GM21529 (cell line): ENCODE data around the gene PARP8.

Experiments
- ATAC-seq: cut with Tn5 transposase; IDR thresholded peaks from one replicate; pipeline ENCODE4 v1.9.1; 2021; ENCODE audit not compliant: unreplicated experiment

The PARP8 gene

GRCh38 chr5:50724262-50724661 is 57.8 kb downstream of the PARP8 start:
- ATAC-seq, result no peak

DNA sequence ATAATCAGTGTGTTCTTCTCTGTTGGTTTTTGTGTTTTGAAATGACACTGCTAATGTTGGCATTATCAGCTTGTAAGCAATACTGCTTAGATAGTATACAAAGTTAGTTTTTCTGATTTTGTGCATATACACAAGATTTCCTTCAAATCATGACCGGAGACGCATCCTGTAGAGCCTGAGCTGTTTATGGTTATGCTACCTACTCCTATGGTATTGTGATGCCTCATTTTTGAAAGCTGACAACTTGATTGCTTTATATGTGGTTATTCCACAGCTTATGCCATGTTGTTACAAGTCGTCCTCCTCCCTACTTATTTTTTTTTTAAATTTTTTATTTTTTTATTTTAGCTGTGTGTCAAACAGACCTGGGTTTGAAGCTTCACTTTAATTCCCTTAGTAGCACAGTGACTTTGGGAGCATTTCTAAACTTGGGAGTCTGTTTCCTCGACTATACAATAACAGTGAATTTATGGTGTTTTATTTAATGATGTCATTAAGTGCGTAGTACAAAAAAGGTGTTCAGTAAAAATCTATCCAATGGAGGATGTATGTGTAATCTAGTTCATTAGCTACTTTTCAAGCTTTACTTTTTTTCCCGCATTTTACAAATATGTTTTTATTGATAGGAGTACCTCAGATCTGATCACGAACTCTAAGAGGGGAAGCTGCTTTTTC is 59.5 kb downstream of the PARP8 start:
- ATAC-seq, result no peak

DNA sequence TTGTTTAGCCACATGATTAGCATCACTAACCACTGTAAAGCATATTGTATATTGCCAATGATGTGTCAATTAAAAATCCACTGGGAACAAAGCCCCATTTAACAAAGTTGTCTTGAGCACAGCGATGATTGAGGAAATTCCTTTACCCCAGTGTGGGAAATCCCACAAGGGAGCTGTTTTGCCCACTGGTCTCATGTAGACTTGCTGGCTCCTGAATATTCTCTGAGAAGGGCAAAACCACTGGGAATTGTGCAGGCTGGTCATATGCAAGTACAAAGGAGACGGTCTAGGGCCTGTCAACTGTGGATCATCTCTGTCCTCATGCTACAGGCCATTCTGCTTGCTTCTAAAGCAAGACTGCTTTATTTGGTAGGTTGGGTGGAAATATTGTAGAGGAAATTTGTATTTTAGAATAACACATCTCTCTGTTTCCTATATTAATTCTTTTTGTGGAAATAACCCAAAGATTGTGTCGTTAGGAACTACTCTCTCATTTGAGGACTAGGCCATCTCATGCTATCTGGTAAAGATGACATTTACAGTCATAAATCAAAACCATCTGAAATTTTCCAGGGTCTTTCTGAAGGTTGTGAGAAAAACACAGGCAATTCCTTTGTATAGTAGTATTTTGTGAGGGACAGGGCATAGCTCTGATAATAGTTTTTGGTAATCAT is 60.2 kb downstream of the PARP8 start:
- ATAC-seq, result no peak

DNA sequence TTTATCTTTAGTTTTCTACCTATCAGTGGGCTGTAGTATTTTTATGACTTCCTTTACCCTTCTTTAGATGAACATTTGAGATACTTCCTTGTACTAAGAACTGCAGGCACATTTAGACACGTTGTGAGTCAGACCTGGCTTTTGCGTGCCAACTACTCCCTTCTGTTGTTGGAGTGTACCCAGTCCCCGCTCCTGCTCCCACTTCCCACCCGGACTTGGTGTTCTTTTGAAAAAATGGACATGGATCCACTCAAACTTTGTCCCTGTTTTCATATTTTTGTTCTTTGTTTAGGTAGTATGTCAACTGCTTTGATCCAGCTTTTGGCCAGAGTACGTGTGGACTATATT is 60.7 kb downstream of the PARP8 start:
- ATAC-seq, result no peak

DNA sequence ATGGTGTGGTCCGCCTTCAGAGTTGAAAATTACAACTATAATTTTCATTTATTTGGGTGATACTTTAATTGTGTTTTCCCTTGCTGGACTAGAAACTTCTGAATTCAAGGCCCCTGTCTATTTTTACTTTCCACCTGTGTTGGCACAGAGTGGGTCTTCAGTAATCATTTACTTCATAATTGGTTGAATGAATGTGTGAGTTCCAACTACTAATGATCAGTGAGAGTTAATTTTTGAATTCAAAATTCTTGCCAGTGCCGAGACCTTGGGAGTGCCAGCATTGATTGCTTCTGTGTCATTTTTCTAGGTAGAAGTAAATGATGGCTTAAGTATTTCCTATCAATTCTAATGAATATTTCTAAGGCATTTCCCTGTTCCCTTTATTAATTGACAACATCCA is 61.4 kb downstream of the PARP8 start:
- no peak for ATAC-seq

DNA sequence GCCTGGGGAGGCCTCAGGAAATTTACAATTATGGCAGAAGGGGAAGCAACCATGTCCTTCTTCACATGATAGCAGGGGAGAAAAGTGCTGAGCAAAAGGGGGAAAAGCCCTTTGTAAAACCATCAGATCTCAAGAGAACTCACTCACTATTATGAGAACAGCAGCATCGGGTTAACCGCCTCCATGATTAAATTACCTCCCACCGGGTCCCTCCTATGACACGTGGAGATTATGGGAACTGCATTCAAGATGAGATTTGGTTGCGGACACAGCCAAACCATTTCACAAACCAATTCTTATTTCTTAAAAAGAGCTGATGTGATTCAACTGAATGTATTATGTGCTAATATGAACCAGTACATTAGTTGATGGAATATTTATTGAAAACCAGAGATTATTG is 63.9 kb downstream of the PARP8 start:
- no peak for ATAC-seq

GRCh38 chr5:50730841-50731240 is 64.4 kb downstream of the PARP8 start:
- no peak for ATAC-seq

DNA sequence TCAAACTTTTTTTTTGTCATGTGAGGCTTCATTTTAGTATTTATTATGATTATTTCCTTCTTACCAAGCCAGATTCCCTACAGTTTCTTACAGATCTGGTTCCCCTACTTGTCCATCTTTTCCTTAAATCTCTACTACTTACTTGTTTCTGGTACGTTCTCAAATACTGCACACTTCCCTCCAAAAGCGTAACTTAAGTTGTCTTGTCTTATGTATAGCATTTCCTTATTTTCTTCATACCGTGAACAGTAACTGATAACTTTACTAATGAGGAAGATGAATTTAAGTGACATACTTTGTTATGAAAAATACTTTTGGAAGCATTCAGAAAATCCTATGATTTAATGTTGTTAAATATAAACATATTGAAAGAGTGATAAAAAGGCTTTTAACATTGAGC is 67.3 kb downstream of the PARP8 start:
- ATAC-seq, result no peak

DNA sequence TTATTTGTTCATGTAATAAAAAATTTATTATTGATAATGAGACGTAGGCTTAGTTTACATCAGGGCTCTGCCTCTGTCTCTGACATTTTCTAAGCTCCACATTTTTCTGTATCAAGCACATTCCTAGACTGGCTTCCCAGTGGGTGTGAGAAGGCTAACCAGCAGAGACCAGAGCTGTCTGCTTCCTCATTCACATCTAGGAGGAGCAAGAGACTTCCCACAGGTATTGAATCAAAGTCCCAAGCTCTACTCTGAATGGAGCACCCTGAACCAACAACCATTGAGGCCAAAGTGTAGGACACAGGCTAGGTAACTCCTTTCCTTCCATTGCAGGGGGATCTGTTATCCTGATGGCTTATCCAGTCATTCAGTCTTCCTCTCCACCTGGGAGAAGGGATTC is 72.4 kb downstream of the PARP8 start:
- ATAC-seq, result no peak

- no peak for ATAC-seq
These were observed 74.4 kb downstream of the PARP8 start for GRCh38 chr5:50740832-50741231.

DNA sequence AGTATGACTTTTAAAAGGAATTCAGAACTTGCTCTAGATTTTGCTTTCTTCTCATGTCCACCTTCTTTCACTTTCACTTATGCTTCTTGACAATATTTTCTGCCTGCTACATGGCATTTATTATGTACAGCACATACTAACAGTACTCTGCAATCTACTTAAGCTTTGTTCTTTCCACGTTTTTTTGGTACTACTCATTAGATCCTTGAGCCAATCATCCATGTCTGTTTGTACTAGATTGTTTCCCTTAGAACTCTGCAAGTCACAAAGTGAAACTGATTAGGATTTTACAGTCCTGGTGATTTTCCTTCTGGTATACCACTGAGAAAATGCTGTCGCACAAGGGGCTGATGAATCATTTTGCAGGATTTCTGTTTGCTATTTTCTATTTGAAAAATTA is 78.3 kb downstream of the PARP8 start:
- ATAC-seq, result peak; percentile 58

- no peak for ATAC-seq
These were observed 78.9 kb downstream of the PARP8 start for GRCh38 chr5:50745221-50745910.

DNA sequence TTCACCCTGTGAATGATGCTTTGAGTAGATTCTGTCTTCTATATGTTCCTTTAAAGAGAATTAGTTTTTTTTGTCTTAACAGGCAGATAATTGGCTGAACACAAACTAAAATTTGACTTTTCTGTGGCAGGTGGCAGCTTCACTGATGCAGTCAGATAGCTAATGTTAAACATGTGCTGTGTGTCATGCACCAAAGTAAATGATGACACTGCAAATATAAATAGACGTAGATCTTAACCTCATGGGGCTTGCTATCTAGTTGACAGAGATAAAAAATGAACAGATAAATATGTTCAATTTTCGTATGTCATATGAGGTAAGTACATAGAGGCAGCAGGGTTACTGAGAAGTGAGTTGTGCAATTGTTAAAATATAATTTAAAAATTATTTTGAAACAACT is 82.7 kb downstream of the PARP8 start:
- ATAC-seq, result no peak

- no peak for ATAC-seq
These were observed 83.4 kb downstream of the PARP8 start for GRCh38 chr5:50749873-50750272.

GRCh38 chr5:50751064-50751657 is 84.7 kb downstream of the PARP8 start:
- peak; percentile 92 for ATAC-seq

- no peak for ATAC-seq
These were observed 86.4 kb downstream of the PARP8 start for GRCh38 chr5:50752800-50753199.

DNA sequence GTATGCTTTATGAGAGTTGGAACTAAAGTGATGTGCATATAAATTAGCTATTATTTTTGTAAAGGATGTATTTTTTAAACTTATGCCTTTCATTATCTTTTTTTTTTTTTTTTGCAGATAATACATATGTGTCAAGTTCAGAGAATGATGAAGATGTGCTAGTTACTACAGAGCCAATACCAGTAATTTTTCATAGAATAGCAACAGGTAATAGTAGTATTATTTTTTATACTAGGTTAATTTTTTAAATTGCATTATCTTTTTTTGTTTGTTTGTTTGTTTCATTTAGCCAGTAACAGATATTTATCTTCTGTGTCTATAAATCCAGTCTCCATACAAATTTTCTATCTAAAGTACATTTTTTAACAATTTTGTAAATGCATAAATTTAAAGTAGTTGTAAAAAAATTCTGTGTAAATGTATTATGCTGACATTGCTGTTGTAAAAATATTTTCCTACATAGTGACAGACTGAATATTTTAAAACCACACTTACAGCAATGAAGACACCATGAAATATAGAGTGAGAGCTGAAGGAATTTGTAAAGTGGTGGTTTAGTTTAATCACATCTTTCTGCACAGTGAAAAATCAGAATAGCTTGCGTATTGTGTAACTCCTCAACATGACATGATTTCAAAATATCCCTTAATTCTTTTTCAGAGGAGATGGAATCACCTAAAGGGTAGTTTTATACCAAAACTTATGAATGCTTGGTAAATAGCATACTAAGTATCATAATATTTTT is 93.3 kb downstream of the PARP8 start:
- no peak for ATAC-seq

- no peak for ATAC-seq
These were observed 96.9 kb downstream of the PARP8 start for GRCh38 chr5:50763351-50763750.

DNA sequence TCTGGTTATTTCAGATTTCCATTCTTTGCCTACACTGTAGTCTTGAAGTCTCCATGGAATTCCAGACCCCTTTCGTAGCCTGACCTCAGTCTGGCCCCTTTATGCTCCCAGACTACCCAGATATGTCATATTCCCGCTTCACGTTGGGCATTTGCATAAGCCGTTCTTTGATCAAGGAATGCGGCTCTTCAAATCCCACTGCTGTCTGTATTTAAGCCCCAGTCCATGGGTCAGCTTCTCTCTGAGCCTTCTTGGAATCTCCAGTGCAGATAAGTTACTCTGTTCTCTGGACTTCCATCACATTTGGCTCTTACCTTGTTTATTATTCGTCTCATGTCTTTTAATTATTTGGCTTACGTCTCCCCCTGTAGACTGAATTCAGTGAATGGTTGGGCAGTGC is 97.4 kb downstream of the PARP8 start:
- no peak for ATAC-seq

- ATAC-seq, result no peak
These were observed 99.6 kb downstream of the PARP8 start for GRCh38 chr5:50766042-50766441.

DNA sequence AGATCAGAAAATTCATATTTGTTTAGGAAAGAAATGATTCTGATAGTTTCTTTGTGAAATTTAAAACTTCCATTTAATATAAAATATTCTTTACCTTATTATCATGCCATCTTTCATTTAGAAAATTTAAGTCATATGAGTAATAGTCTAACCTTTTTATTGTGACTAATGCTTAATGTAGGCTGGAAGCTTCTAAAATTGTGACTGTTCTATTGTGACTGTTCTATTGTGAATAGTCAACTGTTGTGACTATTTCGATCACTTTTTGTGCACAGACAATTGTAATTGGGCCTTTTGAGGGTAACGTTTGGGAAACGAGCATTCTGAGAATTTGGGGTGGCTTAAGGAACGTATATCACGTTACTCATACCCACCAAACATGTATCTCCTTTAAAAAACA is 100.0 kb downstream of the PARP8 start:
- ATAC-seq, result no peak
